ENCODE data around the gene TRDN. TPM values are rescaled to one million over a fixed set of nuclear protein-coding genes. Genes with fewer than 3 reads are reported as not detected.

The TRDN gene
- total RNA-seq, 1 donor from 2014 or later, result 0.12 TPM

DNA sequence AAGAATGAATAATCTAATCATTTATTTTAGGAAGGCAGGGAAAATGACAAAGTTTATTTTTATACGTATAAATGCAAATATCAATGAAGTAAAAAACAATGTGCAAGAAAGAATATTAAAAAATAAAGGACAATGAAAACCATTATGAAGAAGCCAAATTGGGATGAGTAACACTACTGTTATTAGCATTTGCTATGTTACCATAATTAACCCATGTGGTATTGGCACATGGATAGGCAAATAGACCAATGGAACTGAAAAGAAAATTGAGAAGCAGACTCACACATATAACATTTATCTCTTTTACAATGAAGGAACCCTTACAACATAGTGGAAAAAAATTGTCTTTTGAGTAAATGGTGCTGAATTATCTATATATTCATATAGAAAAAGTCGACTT is 426.1 kb downstream of the TRDN start:
- Mint-ChIP-seq H3K27me3 (no peaks in the 10 kb centered on the region), H3K9me3 (ENCODE audit: low read depth) (no peaks in the 10 kb centered on the region), H3K4me3 (ENCODE audit: low read depth) (no peak overlapping the region), H3K36me3 (ENCODE audit: insufficient read depth) (no peaks in the 10 kb centered on the region), H3K4me1 (ENCODE audit: low read depth) (no peaks in the 10 kb centered on the region), H3K27ac (no peak overlapping the region)
- DNase-seq (ENCODE audit: low spot score, unreplicated experiment), result no peak
- TF ChIP-seq, protein P1, sequence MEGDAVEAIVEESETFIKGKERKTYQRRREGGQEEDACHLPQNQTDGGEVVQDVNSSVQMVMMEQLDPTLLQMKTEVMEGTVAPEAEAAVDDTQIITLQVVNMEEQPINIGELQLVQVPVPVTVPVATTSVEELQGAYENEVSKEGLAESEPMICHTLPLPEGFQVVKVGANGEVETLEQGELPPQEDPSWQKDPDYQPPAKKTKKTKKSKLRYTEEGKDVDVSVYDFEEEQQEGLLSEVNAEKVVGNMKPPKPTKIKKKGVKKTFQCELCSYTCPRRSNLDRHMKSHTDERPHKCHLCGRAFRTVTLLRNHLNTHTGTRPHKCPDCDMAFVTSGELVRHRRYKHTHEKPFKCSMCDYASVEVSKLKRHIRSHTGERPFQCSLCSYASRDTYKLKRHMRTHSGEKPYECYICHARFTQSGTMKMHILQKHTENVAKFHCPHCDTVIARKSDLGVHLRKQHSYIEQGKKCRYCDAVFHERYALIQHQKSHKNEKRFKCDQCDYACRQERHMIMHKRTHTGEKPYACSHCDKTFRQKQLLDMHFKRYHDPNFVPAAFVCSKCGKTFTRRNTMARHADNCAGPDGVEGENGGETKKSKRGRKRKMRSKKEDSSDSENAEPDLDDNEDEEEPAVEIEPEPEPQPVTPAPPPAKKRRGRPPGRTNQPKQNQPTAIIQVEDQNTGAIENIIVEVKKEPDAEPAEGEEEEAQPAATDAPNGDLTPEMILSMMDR (IDR thresholded peaks at IDR 0.05; ENCODE audit: unreplicated experiment), result no peak

DNA sequence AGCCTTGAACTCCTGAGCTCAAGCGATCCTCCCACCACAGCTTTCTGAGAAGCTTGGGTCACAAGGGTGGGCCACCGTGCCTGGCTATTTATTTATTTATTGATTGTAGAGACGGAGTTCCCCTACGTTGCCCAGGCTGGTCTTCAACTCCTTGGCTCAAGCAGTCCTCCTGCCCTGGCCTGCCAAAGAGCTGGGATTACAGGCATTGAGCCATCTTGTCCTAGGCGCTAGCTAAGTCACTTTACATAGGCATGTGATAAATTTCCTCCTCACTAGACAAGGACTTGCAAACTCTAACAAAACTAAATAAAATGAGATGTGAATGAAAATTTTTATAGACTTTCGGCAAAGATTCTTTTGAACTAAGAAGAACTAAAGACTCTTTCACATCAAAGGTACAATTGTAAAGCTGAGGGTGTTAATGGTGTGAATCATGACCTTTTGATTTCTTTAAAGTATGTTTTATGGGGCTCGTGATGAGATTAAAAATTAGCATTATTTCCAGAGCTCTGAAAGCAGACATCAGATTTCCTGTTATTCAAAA is 428.7 kb downstream of the TRDN start:
- DNase-seq (ENCODE audit: low spot score, unreplicated experiment), result no peak
- H3K4me3 Mint-ChIP-seq (ENCODE audit: low read depth), result no peak overlapping the region
- no peaks in the 10 kb centered on the region for H3K36me3 Mint-ChIP-seq (ENCODE audit: insufficient read depth)
- H3K27me3 Mint-ChIP-seq, result no peaks in the 10 kb centered on the region
- TF ChIP-seq, protein P1 (IDR thresholded peaks at IDR 0.05; ENCODE audit: unreplicated experiment), result no peak
- H3K27ac Mint-ChIP-seq, result no peak overlapping the region
- H3K4me1 Mint-ChIP-seq (ENCODE audit: low read depth), result peaks cover 4% of the 10 kb centered on the region
- H3K9me3 Mint-ChIP-seq (ENCODE audit: low read depth), result peaks cover under 1% of the 10 kb centered on the region

DNA sequence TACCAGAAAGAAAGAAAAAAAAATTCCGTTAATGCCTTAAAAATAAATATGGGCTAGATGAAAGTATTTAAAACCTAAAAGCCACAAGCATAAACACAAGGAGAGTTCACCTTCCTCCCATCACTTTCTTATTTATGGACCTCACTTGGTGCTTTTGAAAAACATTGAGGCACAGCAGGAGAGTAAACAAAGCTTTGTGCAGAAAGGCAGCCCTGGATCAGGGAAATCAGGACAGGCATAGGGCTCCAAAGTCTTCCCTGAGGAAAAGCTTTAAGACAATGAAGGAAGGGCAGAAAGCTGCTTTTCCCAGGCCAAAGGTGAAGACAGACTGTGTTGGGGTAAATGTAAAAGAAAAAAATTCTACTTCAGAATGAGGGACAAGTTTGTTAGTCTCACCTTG is 432.8 kb downstream of the TRDN start:
- no peak for DNase-seq (ENCODE audit: low spot score, unreplicated experiment)
- Mint-ChIP-seq H3K36me3 (ENCODE audit: insufficient read depth) (no peaks in the 10 kb centered on the region), H3K4me3 (ENCODE audit: low read depth) (no peak overlapping the region), H3K27me3 (no peaks in the 10 kb centered on the region), H3K9me3 (ENCODE audit: low read depth) (peaks cover 16% of the 10 kb centered on the region), H3K27ac (no peak overlapping the region), H3K4me1 (ENCODE audit: low read depth) (peaks cover 4% of the 10 kb centered on the region)
- TF ChIP-seq, protein P1 (IDR thresholded peaks at IDR 0.05; ENCODE audit: unreplicated experiment), result no peak

- Mint-ChIP-seq H3K9me3 (ENCODE audit: low read depth) (peaks cover 16% of the 10 kb centered on the region), H3K4me1 (ENCODE audit: low read depth) (peaks cover 4% of the 10 kb centered on the region), H3K36me3 (ENCODE audit: insufficient read depth) (no peaks in the 10 kb centered on the region), H3K27me3 (no peaks in the 10 kb centered on the region), H3K27ac (no peak overlapping the region), H3K4me3 (ENCODE audit: low read depth) (no peak overlapping the region)
- TF ChIP-seq, protein P1 (IDR thresholded peaks at IDR 0.05; ENCODE audit: unreplicated experiment), result no peak
- DNase-seq (ENCODE audit: low spot score, unreplicated experiment), result no peak
Measured at GRCh38 chr6:123201869-123202372, 434.8 kb downstream of the TRDN start.

DNA sequence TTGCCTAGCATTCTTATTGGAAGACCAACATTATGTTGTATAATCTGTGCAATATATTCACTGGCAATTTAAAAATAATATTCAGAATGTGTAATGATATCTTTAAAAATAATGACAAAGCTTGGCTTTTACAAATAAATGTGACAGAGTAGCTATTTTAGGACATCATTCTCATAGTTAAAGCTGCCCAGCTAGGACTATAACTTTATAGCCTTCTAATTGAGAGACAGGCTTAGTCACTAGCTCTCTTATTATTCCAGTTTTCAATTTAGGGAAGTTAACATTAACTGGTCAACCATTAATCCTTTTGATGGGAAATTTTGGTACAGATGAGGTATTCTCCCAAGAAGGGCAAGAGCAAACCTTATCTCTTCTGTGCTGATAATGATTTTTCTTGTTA is 443.5 kb downstream of the TRDN start:
- DNase-seq (ENCODE audit: low spot score, unreplicated experiment), result no peak
- Mint-ChIP-seq H3K27ac (no peak overlapping the region), H3K36me3 (ENCODE audit: insufficient read depth) (no peaks in the 10 kb centered on the region), H3K4me1 (ENCODE audit: low read depth) (peaks cover 4% of the 10 kb centered on the region), H3K27me3 (no peaks in the 10 kb centered on the region), H3K4me3 (ENCODE audit: low read depth) (no peak overlapping the region), H3K9me3 (ENCODE audit: low read depth) (no peaks in the 10 kb centered on the region)
- TF ChIP-seq, protein P1 (IDR thresholded peaks at IDR 0.05; ENCODE audit: unreplicated experiment), result no peak
